GM19438 (cell line): ENCODE results near the gene MAP1LC3B.
A peak's percentile ranks its signal among the peaks of the same experiment; 100 is the strongest.

Source experiments
- ATAC-seq: cut with Tn5 transposase; IDR thresholded peaks from one replicate; pipeline ENCODE4 v1.9.1; 2021; ENCODE audit warnings: low read depth; ENCODE audit not compliant: unreplicated experiment

MAP1LC3B gene

GRCh38 chr16:87391950-87392820 is at the start of gene MAP1LC3B:
Gene MAP1LC3B (plus strand): TSS chr16:87392336. CDS start chr16:87392428, 92 bp downstream.
- ATAC-seq = peak; percentile 54

GRCh38 chr16:87342504-87342903 is 49.6 kb upstream of the MAP1LC3B start:
- no peak for ATAC-seq

GRCh38 chr16:87342978-87343752 is 49.0 kb upstream of the MAP1LC3B start:
- ATAC-seq = no peak

GRCh38 chr16:87343753-87344050 is 48.4 kb upstream of the MAP1LC3B start:
- ATAC-seq = no peak

GRCh38 chr16:87344165-87344930 is 47.8 kb upstream of the MAP1LC3B start:
- no peak for ATAC-seq

- ATAC-seq = peak; percentile 85
Measured at GRCh38 chr16:87344931-87345631, 47.1 kb upstream of the MAP1LC3B start.

- ATAC-seq = no peak
Measured at GRCh38 chr16:87345726-87346424, 46.3 kb upstream of the MAP1LC3B start.

- ATAC-seq = no peak
Measured at GRCh38 chr16:87346517-87347060, 45.5 kb upstream of the MAP1LC3B start.

- ATAC-seq = no peak
Measured at GRCh38 chr16:87347932-87348615, 44.1 kb upstream of the MAP1LC3B start.

GRCh38 chr16:87348616-87349157 is 43.4 kb upstream of the MAP1LC3B start:
- no peak for ATAC-seq

GRCh38 chr16:87350031-87350430 is 42.1 kb upstream of the MAP1LC3B start:
- ATAC-seq = no peak

GRCh38 chr16:87350681-87351319 is 41.3 kb upstream of the MAP1LC3B start:
- ATAC-seq = no peak

- ATAC-seq = no peak
Measured at GRCh38 chr16:87351320-87351698, 40.8 kb upstream of the MAP1LC3B start.

GRCh38 chr16:87352818-87353217 is 39.3 kb upstream of the MAP1LC3B start:
- no peak for ATAC-seq

- ATAC-seq = no peak
Measured at GRCh38 chr16:87353613-87354012, 38.5 kb upstream of the MAP1LC3B start.

- ATAC-seq = no peak
Measured at GRCh38 chr16:87356491-87356853, 35.7 kb upstream of the MAP1LC3B start.

GRCh38 chr16:87358250-87358649 is 33.9 kb upstream of the MAP1LC3B start:
- ATAC-seq = no peak

- no peak for ATAC-seq
Measured at GRCh38 chr16:87358696-87359095, 33.4 kb upstream of the MAP1LC3B start.
